ENCODE data around the gene ZNF205. TPM values are rescaled to one million over a fixed set of nuclear protein-coding genes. Genes with fewer than 3 reads are reported as not detected.
A peak's percentile ranks its signal among the peaks of the same experiment; 100 is the strongest.

The ZNF205 gene
- total RNA-seq, 1 donor from 2014 or later = 23.9 TPM

- DNase-seq (ENCODE audit: low spot score, unreplicated experiment) = no peak
- H3K36me3 Mint-ChIP-seq (ENCODE audit: insufficient read depth) = no peaks in the 10 kb centered on the region
- H3K27me3 Mint-ChIP-seq = no peaks in the 10 kb centered on the region
- TF ChIP-seq CTCF (IDR thresholded peaks at IDR 0.05; ENCODE audit: unreplicated experiment) = no peak
- H3K9me3 Mint-ChIP-seq (ENCODE audit: low read depth) = no peaks in the 10 kb centered on the region
- H3K4me1 Mint-ChIP-seq (ENCODE audit: low read depth) = peaks cover 1% of the 10 kb centered on the region
- no peak overlapping the region for H3K27ac Mint-ChIP-seq
- H3K4me3 Mint-ChIP-seq (ENCODE audit: low read depth) = no peak overlapping the region
Observed at GRCh38 chr16:3091551-3091950, 20.8 kb upstream of the ZNF205 start.

GRCh38 chr16:3092501-3092941 lies 19.9 kb upstream of the ZNF205 start:
- TF ChIP-seq CTCF (IDR thresholded peaks at IDR 0.05; ENCODE audit: unreplicated experiment) = no peak
- Mint-ChIP-seq H3K36me3 (ENCODE audit: insufficient read depth) (no peaks in the 10 kb centered on the region), H3K9me3 (ENCODE audit: low read depth) (no peaks in the 10 kb centered on the region), H3K27me3 (peaks cover 7% of the 10 kb centered on the region), H3K27ac (no peak overlapping the region), H3K4me1 (ENCODE audit: low read depth) (peaks cover 1% of the 10 kb centered on the region), H3K4me3 (ENCODE audit: low read depth) (no peak overlapping the region)
- no peak for DNase-seq (ENCODE audit: low spot score, unreplicated experiment)

GRCh38 chr16:3094289-3095027 lies 17.9 kb upstream of the ZNF205 start:
- DNase-seq (ENCODE audit: low spot score, unreplicated experiment) = no peak
- Mint-ChIP-seq H3K4me3 (ENCODE audit: low read depth) (no peak overlapping the region), H3K4me1 (ENCODE audit: low read depth) (no peaks in the 10 kb centered on the region)

GRCh38 chr16:3095869-3096268 lies 16.5 kb upstream of the ZNF205 start:
- Mint-ChIP-seq H3K4me1 (ENCODE audit: low read depth) (peaks cover 1% of the 10 kb centered on the region), H3K36me3 (ENCODE audit: insufficient read depth) (no peaks in the 10 kb centered on the region), H3K27ac (no peak overlapping the region), H3K27me3 (peaks cover 34% of the 10 kb centered on the region), H3K4me3 (ENCODE audit: low read depth) (no peak overlapping the region), H3K9me3 (ENCODE audit: low read depth) (no peaks in the 10 kb centered on the region)
- peak; percentile 19 for TF ChIP-seq CTCF (IDR thresholded peaks at IDR 0.05; ENCODE audit: unreplicated experiment)
- DNase-seq (ENCODE audit: low spot score, unreplicated experiment) = no peak

More at GRCh38 chr16:3094289-3095027, 17.9 kb upstream of the ZNF205 start:
- peak; percentile 44 for TF ChIP-seq CTCF (IDR thresholded peaks at IDR 0.05; ENCODE audit: unreplicated experiment)
- no peaks in the 10 kb centered on the region for H3K9me3 Mint-ChIP-seq (ENCODE audit: low read depth)
- no peak overlapping the region for H3K27ac Mint-ChIP-seq
- H3K36me3 Mint-ChIP-seq (ENCODE audit: insufficient read depth) = no peaks in the 10 kb centered on the region
- H3K27me3 Mint-ChIP-seq = peaks cover 25% of the 10 kb centered on the region

GRCh38 chr16:3096362-3096761 lies 16.0 kb upstream of the ZNF205 start:
- DNase-seq (ENCODE audit: low spot score, unreplicated experiment) = no peak
- Mint-ChIP-seq H3K36me3 (ENCODE audit: insufficient read depth) (no peaks in the 10 kb centered on the region), H3K4me3 (ENCODE audit: low read depth) (no peak overlapping the region), H3K27me3 (peaks cover 39% of the 10 kb centered on the region), H3K27ac (no peak overlapping the region), H3K4me1 (ENCODE audit: low read depth) (peaks cover 1% of the 10 kb centered on the region), H3K9me3 (ENCODE audit: low read depth) (no peaks in the 10 kb centered on the region)
- TF ChIP-seq CTCF (IDR thresholded peaks at IDR 0.05; ENCODE audit: unreplicated experiment) = no peak
